HepG2 (cell line): Measurements from ENCODE around the gene CKAP2L. TPM values are rescaled to one million over a fixed set of nuclear protein-coding genes. Genes with fewer than 3 reads are reported as not detected.

Experiments
- FOXK2 ChIP-seq: fragments of 450-650 bp; IDR thresholded peaks from 2 replicates; pipeline ENCODE4 v1.6.1; 2016
- GABPB1 ChIP-seq: IDR thresholded peaks from 2 replicates; pipeline ENCODE4 v1.6.1; 2016; ENCODE audit warnings: mild to moderate bottlenecking, missing genetic modification reagents, moderate library complexity, missing compliant biosample characterization
- HDAC2 ChIP-seq: sonication (generic); formaldehyde crosslinking; IDR thresholded peaks from 2 replicates; pipeline ENCODE4 v1.4.0; 2020; ENCODE audit warnings: missing genetic modification reagents
- HNF1A ChIP-seq, 2 experiments: sonication (generic) in 1 of 2; formaldehyde crosslinking in 1 of 2; IDR thresholded peaks; 2 replicates each; pipeline versions ENCODE4 v1.4.0 to v1.6.1; 2016 to 2020; ENCODE audit warnings: borderline replicate concordance in 1 of 2, low read depth in 1 of 2, mild to moderate bottlenecking in 1 of 2, missing genetic modification reagents in 1 of 2
- IRF9 ChIP-seq: sonication (generic); formaldehyde crosslinking; IDR thresholded peaks from 2 replicates; pipeline ENCODE4 v1.8.0; 2022; ENCODE audit warnings: missing genetic modification reagents, mild to moderate bottlenecking, borderline replicate concordance
- JUND ChIP-seq: sonication (generic); formaldehyde crosslinking; IDR thresholded peaks from 2 replicates; pipeline ENCODE4 v1.8.0; 2022; ENCODE audit warnings: mild to moderate bottlenecking, missing genetic modification reagents
- NR2F1 ChIP-seq, 2 experiments: fragments of 450-650 bp in 1 of 2; formaldehyde crosslinking in 1 of 2; IDR thresholded peaks; 2 replicates each; pipeline versions ENCODE4 v1.5.0 to v1.6.1; 2016 to 2020; ENCODE audit warnings: mild to moderate bottlenecking in 1 of 2, missing compliant biosample characterization in 1 of 2, missing genetic modification reagents in 1 of 2, moderate library complexity in 1 of 2
- RBM39 ChIP-seq: fragments of 200-400 bp; formaldehyde crosslinking; IDR thresholded peaks from one replicate; pipeline ENCODE4 v1.6.1; 2018; ENCODE audit warnings: antibody characterized with exemption, mild to moderate bottlenecking, low read depth, low read length; ENCODE audit not compliant: poor library complexity, severe bottlenecking
- RXRA ChIP-seq: sonication (generic); formaldehyde crosslinking; IDR thresholded peaks from 2 replicates; pipeline ENCODE4 v1.5.1; 2020; ENCODE audit warnings: missing genetic modification reagents
- SIN3B ChIP-seq: fragments of 150-350 bp; IDR thresholded peaks from 2 replicates; pipeline ENCODE4 v1.6.1; 2014; ENCODE audit warnings: low read length
- STAG1 ChIP-seq: sonication (generic); formaldehyde crosslinking; IDR thresholded peaks from 2 replicates; pipeline ENCODE4 v1.4.0; 2020; ENCODE audit warnings: missing genetic modification reagents
- ZBTB38 ChIP-seq: sonication (generic); formaldehyde crosslinking; IDR thresholded peaks from 2 replicates; pipeline ENCODE4 v1.5.1; 2020; ENCODE audit warnings: mild to moderate bottlenecking, missing genetic modification reagents
- ZNF253 ChIP-seq: sonication (generic); formaldehyde crosslinking; IDR thresholded peaks from 2 replicates; pipeline ENCODE4 v1.8.0; 2022; ENCODE audit warnings: mild to moderate bottlenecking, missing genetic modification reagents, borderline replicate concordance
- ZNF256 ChIP-seq: sonication (generic); formaldehyde crosslinking; conservative IDR thresholded peaks from 2 replicates; pipeline ENCODE4 v1.4.0; 2020; ENCODE audit warnings: missing genetic modification reagents
- ZNF543 ChIP-seq: sonication (generic); formaldehyde crosslinking; IDR thresholded peaks from 2 replicates; pipeline ENCODE4 v1.4.0; 2020; ENCODE audit warnings: mild to moderate bottlenecking, missing genetic modification reagents
- ZNF709 ChIP-seq: sonication (generic); formaldehyde crosslinking; IDR thresholded peaks from 2 replicates; pipeline ENCODE4 v1.5.0; 2020; ENCODE audit warnings: mild to moderate bottlenecking, missing genetic modification reagents
- ZNF766 ChIP-seq: sonication (generic); formaldehyde crosslinking; IDR thresholded peaks from 2 replicates; pipeline ENCODE4 v1.5.0; 2020; ENCODE audit warnings: missing genetic modification reagents, borderline replicate concordance
- ZSCAN20 ChIP-seq: sonication (generic); formaldehyde crosslinking; IDR thresholded peaks from 2 replicates; pipeline ENCODE4 v1.4.0; 2020; ENCODE audit warnings: missing genetic modification reagents, mild to moderate bottlenecking, borderline replicate concordance
- polyA plus RNA-seq, 8 experiments: library from polyadenylated mRNA; depleted of rRNA in 3 of 8; stranded (reverse) in 7 of 8; unstranded in 1 of 8; fragments of >200 nt; fragmentation: Illumina TruSeq in 4 of 8; extraction: Trizol in 4 of 8; gene quantifications; 2 replicates each; pipeline versions ENCODE4 v1.2.1 to v1.2.3, GENCODE V29; 2011 to 2016; ENCODE audit warnings: low read depth in 4 of 8, missing spikeins in 1 of 8, mixed read lengths in 1 of 8; ENCODE audit not compliant: insufficient read depth in 1 of 8
- total RNA-seq, 5 experiments: library from RNA; depleted of rRNA; stranded (reverse); fragments of >200 nt; fragmentation: Illumina TruSeq; extraction: Trizol; gene quantifications; 2 replicates each; pipeline ENCODE4 v1.2.3, GENCODE V29; 2016; ENCODE audit warnings: low read depth in 1 of 5
- TF ChIP-seq, protein P1 (sequence below): sonication (generic); IDR thresholded peaks from 2 replicates; pipeline ENCODE4 v1.6.1; 2016; ENCODE audit warnings: low read depth, borderline replicate concordance
- TF ChIP-seq, protein P2 (sequence below): sonication (generic); formaldehyde crosslinking; IDR thresholded peaks from 2 replicates; pipeline ENCODE4 v1.9.0; 2021; ENCODE audit warnings: missing genetic modification reagents, mild to moderate bottlenecking, borderline replicate concordance

CKAP2L gene
- total and polyA plus RNA-seq, 2 of the 13 experiments (the other 11 are each of a cell fraction or from before 2014, with no cell fraction given) = 7.1 to 9.5 TPM

DNA sequence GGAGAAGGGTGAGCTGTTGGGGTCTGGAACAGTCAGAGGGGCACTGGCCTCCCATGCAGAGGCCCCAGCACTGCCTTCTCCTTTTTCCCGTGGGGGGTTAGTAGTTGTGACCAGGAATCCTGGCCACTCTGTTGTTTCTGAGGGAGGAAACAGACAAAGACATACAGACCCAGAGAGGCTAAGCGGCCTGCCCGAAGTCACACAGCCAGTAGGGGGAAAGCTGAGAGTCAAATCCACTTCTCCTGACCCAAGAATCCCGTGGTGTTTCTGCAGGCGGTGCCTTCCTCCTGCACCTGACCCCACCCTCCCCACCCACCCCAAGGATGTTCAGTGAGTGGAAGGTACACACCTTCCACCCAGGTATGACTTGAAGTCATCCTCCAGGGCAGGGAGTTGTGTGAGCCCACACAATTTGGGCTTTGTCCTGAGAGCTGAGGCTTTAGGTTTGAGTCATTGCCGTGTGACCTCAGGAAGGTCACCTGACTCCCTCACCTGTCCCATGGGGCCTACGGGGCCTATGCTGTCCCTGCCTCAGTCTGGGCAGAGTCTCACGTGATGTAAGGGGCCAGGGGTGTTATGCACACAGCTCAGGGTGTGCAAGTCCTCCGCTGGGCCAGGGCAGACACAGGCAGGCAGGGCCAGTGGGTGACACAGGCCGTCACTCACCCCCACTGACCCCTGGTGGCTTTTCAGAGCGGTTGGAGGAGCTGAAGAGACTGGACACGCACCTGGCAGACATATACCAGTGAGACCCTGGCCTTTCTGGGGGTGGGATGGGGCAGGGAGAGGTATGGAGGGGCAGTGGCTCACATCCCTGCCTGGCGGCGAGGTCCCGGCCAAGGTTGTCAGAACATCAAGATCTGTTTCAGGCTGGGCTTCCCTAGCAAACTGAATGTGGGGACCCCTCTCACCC lies 38.6 kb downstream of the CKAP2L start (continued):
- TF ChIP-seq HNF1A (IDR thresholded peaks at IDR 0.05; ENCODE audit: low read depth) (no peak), HNF1A (CRISPR knock-in tag; IDR thresholded peaks at IDR 0.05; ENCODE audit: borderline replicate concordance) (no peak), FOXK2 (no peak), ZNF709 (CRISPR knock-in tag) (no peak), STAG1 (CRISPR knock-in tag) (peak; percentile 50), IRF9 (CRISPR knock-in tag) (peak; percentile 17; the same call in 1 of the 2 replicates), HDAC2 (CRISPR knock-in tag) (peak; percentile 16; the same call in 1 of the 2 replicates), ZNF766 (CRISPR knock-in tag) (no peak), ZSCAN20 (CRISPR knock-in tag) (no peak), ZNF543 (CRISPR knock-in tag) (0 out of 2 replicates have a peak, but pooled peaks have one; percentile 37), RXRA (CRISPR knock-in tag) (peak; percentile 88), ZNF256 (no peak), SIN3B (no peak), NR2F1 (CRISPR knock-in tag; IDR thresholded peaks at IDR 0.05) (peak in 1 of 2 experiments; percentile 36; a peak in 1 of 4 replicates), RBM39 (peak; percentile 48), ZNF253 (CRISPR knock-in tag) (0 out of 2 replicates have a peak, but pooled peaks have one; percentile 74), ZBTB38 (no peak; the same call in 1 of the 2 replicates), GABPB1 (CRISPR knock-in tag) (peak; percentile 47; the same call in 1 of the 2 replicates), JUND (CRISPR knock-in tag) (no peak)
- TF ChIP-seq, protein P1, sequence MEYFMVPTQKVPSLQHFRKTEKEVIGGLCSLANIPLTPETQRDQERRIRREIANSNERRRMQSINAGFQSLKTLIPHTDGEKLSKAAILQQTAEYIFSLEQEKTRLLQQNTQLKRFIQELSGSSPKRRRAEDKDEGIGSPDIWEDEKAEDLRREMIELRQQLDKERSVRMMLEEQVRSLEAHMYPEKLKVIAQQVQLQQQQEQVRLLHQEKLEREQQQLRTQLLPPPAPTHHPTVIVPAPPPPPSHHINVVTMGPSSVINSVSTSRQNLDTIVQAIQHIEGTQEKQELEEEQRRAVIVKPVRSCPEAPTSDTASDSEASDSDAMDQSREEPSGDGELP = peak; percentile 62; the same call in 1 of the 2 replicates
- TF ChIP-seq, protein P2, sequence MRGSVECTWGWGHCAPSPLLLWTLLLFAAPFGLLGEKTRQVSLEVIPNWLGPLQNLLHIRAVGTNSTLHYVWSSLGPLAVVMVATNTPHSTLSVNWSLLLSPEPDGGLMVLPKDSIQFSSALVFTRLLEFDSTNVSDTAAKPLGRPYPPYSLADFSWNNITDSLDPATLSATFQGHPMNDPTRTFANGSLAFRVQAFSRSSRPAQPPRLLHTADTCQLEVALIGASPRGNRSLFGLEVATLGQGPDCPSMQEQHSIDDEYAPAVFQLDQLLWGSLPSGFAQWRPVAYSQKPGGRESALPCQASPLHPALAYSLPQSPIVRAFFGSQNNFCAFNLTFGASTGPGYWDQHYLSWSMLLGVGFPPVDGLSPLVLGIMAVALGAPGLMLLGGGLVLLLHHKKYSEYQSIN = no peak
